Esophagus squamous epithelium (tissue), 5 donors: Measurements from ENCODE around the gene ZNF429. TPM values are rescaled to one million over a fixed set of nuclear protein-coding genes. Genes with fewer than 3 reads are reported as not detected.
A peak's percentile ranks its signal among the peaks of the same experiment; 100 is the strongest.

Experiments
- DNase-seq: peaks from one replicate; lab custom pipeline; 2025; lab: John Stamatoyannopoulos, UW
- H3K27ac ChIP-seq, 4 donors: fragments of 200-600 bp; sonication (generic); one replicate each; pipeline ENCODE4 v1.5.1; 2016 to 2019; ENCODE audit warnings: mild to moderate bottlenecking in 1 of 4
- H3K27me3 ChIP-seq, 4 donors: fragments of 200-600 bp; sonication (generic); 1 replicate in 3 of 4; 2 replicates in 1 of 4; pipeline versions ENCODE4 v1.5.1 to v1.6.0; 2017 to 2021; ENCODE audit warnings: antibody characterized with exemption in 1 of 4
- H3K36me3 ChIP-seq, 3 donors: fragments of 200-600 bp; sonication (generic); one replicate each; pipeline ENCODE4 v1.5.1; 2016 to 2019
- H3K4me1 ChIP-seq, 3 donors: fragments of 200-600 bp; sonication (generic); one replicate each; pipeline ENCODE4 v1.5.1; 2017 to 2019
- H3K4me3 ChIP-seq, 4 donors: fragments of 200-600 bp; sonication (generic); 1 replicate in 3 of 4; 2 replicates in 1 of 4; pipeline ENCODE4 v1.5.1; 2016 to 2019; ENCODE audit warnings: mild to moderate bottlenecking in 2 of 4, moderate library complexity in 1 of 4
- H3K9me3 ChIP-seq, 3 donors: fragments of 200-600 bp; sonication (generic); one replicate each; pipeline ENCODE4 v1.5.1; 2016 to 2019
- CTCF ChIP-seq, 6 experiments: fragments of 450-650 bp in 4 of 6; fragments of 200-600 bp in 2 of 6; sonication (generic) in 2 of 6; IDR thresholded peaks; one replicate each; pipeline ENCODE4 v1.5.1; 2016 to 2019; ENCODE audit warnings: antibody characterized with exemption in 6 of 6, mild to moderate bottlenecking in 4 of 6, moderate library complexity in 4 of 6
- POLR2A ChIP-seq, 4 donors: fragments of 450-650 bp; IDR thresholded peaks; one replicate each; pipeline ENCODE4 v1.6.1; 2017; ENCODE audit warnings: antibody characterized with exemption in 4 of 4, mild to moderate bottlenecking in 4 of 4, moderate library complexity in 3 of 4
- WGBS, 2 donors: methylation state at CpG; one replicate each; pipeline ENCODE4 v1.1.5; 2018; 5-methylcytosine and 5-hydroxymethylcytosine counted together
- intact Hi-C: fragments of 100-400 bp; cut with DNase I; formaldehyde crosslinking; loops from one replicate; pipeline ENCODE4 v1.15.0; 2022
- total RNA-seq, 4 donors: library from RNA; depleted of rRNA; stranded (reverse); fragments of >200 nt; gene quantifications; one replicate each; pipeline ENCODE4 v1.1.0, GENCODE V29; 2016
- donor health status: DM: yes; HTN: yes; CAD: no.

Gene ZNF429
- total RNA-seq, 4 donors from 2014 or later, result 3.1 to 13.7 (median 5.2) TPM

GRCh38 chr19:21603431-21604231 is 98.2 kb downstream of the ZNF429 start:
- Histone ChIP-seq H3K4me3 (peak overlapping the region; percentile 29 to 57 (median 50)), H3K27ac (peak overlapping the region in 3 of 4 donors; percentile 28 to 88 (median 73)), H3K36me3 (no peaks in the 10 kb centered on the region), H3K27me3 (no peaks in the 10 kb centered on the region), H3K4me1 (peaks cover 0 to 25% (median 0%) of the 10 kb centered on the region in 3 donors), H3K9me3 (peaks cover 0 to 5% (median 0%) of the 10 kb centered on the region in 3 donors)
- 47 to 52% methylated on average over 7 to 8 of the region's 8 CpGs for WGBS, 2 donors
- no peak for TF ChIP-seq POLR2A (IDR thresholded peaks at IDR 0.05)
- no peak for TF ChIP-seq CTCF (IDR thresholded peaks at IDR 0.05)
- no peak for DNase-seq
- intact Hi-C loops, result no loop called here

GRCh38 chr19:21604351-21604926 is 99.0 kb downstream of the ZNF429 start:
- peak overlapping the region; percentile 32 to 88 (median 57) for H3K27ac ChIP-seq

More at GRCh38 chr19:21604351-21604926, 99.0 kb downstream of the ZNF429 start:
- Histone ChIP-seq H3K4me3 (peak overlapping the region; percentile 29 to 57 (median 50)), H3K27me3 (no peaks in the 10 kb centered on the region), H3K36me3 (no peaks in the 10 kb centered on the region), H3K9me3 (peaks cover 0 to 5% (median 0%) of the 10 kb centered on the region in 3 donors), H3K4me1 (peaks cover 0 to 25% (median 0%) of the 10 kb centered on the region in 3 donors)
- intact Hi-C loops, result no loop called here
- WGBS, 2 donors, result 1 to 2% methylated on average over 4 of the region's 4 CpGs
- no peak for DNase-seq
- TF ChIP-seq CTCF (IDR thresholded peaks at IDR 0.05) (no peak), POLR2A (IDR thresholded peaks at IDR 0.05) (no peak)

Other genes with a start within 250 kb of the ZNF429 start
- 1 to 10 TPM; 3.0 to 8.6 (median 4.2) TPM for gene ZNF708, start 176.2 kb upstream of the ZNF429 start, total RNA-seq
- 1 to 10 TPM; 2.2 to 4.1 (median 3.3) TPM for gene ZNF738, start 146.6 kb upstream of the ZNF429 start, total RNA-seq
- gene ZNF493, start 108.5 kb upstream of the ZNF429 start, total RNA-seq, result 10 to 100 TPM in 1 of 4 donors, 1 to 10 TPM in 3; 8.3 to 24.2 (median 8.9) TPM